Measurements from ENCODE around the gene KCNK10.

Gene KCNK10

DNA sequence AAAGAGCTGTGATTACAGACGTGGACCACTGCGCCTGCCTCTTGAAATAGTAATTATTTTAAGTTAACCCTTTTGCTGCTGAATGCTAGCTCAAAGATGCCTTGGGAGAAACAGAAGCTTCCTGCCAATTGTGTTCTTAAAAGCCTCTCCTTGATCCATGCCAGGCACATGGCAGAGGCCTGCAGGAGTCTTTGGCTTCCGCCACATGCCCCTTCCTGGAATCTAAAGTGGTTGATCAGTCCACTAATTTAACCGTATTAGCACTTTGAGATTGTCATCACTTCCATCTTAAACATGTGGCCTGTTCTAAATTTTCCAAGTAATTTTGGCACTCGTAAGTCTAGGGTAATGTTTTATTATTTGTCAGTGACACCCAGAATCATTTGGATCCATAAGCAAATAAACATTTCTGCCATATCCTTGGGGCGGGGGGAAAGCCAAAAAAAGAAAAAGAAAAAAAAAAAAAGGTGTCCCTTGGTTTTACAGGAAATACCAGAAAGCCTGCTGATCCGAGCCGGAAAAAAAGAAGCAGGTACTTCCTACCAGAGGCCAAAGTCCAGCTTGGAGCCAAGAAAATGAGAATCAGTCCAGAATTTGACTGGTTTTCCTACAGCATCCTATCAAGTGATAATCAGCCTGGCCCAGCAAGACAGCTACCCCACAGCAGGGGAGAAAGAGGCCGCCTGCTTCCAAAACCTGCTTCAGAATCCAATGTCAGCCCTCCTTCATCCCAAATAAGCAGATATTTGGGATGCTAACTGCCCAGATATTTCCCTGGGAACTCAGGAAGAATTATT is 104.8 kb downstream of the KCNK10 start:
- no peak overlapping the region for H3K4me3 ChIP-seq (ENCODE audit: low read length, poor library complexity, severe bottlenecking)
- H3K36me3 ChIP-seq (ENCODE audit: insufficient read depth, low read length), result no peaks in the 10 kb centered on the region
- H3K9me3 ChIP-seq (ENCODE audit: insufficient read depth, low read depth, low read length), result peaks cover 2% of the 10 kb centered on the region; the same call in 1 of the 2 replicates
- H3K79me2 ChIP-seq (ENCODE audit: insufficient read depth, low read length), result no peaks in the 10 kb centered on the region
- H4K20me1 ChIP-seq (ENCODE audit: insufficient read depth, low read length, poor library complexity, severe bottlenecking), result no peaks in the 10 kb centered on the region
- no peak for TF ChIP-seq EZH2phosphoT487 (IDR thresholded peaks at IDR 0.05; ENCODE audit: borderline replicate concordance)
- TF ChIP-seq, protein P1, sequence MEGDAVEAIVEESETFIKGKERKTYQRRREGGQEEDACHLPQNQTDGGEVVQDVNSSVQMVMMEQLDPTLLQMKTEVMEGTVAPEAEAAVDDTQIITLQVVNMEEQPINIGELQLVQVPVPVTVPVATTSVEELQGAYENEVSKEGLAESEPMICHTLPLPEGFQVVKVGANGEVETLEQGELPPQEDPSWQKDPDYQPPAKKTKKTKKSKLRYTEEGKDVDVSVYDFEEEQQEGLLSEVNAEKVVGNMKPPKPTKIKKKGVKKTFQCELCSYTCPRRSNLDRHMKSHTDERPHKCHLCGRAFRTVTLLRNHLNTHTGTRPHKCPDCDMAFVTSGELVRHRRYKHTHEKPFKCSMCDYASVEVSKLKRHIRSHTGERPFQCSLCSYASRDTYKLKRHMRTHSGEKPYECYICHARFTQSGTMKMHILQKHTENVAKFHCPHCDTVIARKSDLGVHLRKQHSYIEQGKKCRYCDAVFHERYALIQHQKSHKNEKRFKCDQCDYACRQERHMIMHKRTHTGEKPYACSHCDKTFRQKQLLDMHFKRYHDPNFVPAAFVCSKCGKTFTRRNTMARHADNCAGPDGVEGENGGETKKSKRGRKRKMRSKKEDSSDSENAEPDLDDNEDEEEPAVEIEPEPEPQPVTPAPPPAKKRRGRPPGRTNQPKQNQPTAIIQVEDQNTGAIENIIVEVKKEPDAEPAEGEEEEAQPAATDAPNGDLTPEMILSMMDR (conservative IDR thresholded peaks at IDR 0.05; ENCODE audit: low read length), result no peak
- no peaks in the 10 kb centered on the region for H3K9me2 ChIP-seq (replicated peaks; ENCODE audit: low read depth, low read length)
- no peaks in the 10 kb centered on the region for H3K4me1 ChIP-seq (ENCODE audit: insufficient read depth, low read length, poor library complexity, severe bottlenecking)
- H3K4me2 ChIP-seq (ENCODE audit: low read depth, low read length, poor library complexity, severe bottlenecking), result no peak overlapping the region
- H3K9ac ChIP-seq (ENCODE audit: low read depth, low read length, poor library complexity, severe bottlenecking), result no peak overlapping the region
- no peaks in the 10 kb centered on the region for H3F3A ChIP-seq (ENCODE audit: low read depth)
- no peak overlapping the region for H2AFZ ChIP-seq (ENCODE audit: low read length)
- no peaks in the 10 kb centered on the region for H3K27me3 ChIP-seq (ENCODE audit: insufficient read depth, low read length, poor library complexity, severe bottlenecking)

DNA sequence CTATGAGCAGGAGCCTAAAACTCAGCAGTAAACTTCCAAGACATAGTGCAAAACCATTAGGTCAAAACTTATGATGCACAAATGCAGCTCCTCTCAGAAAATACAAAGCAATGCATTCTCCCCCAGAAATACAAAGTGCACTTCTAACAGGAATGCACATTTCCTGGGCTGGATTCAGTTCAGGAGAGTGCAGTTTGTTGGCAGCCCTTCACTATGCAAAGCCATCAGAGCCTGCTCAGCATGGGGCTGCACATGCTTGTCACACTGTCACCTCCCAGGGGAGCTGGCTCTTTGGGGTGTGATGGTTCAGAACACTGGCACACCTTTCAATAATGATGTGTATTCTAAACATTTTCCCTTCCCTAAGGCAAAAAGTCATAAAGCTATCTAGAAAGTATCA is 110.4 kb downstream of the KCNK10 start:
- H3K36me3 ChIP-seq (ENCODE audit: insufficient read depth, low read length), result no peaks in the 10 kb centered on the region
- no peak overlapping the region for H3K4me2 ChIP-seq (ENCODE audit: low read depth, low read length, poor library complexity, severe bottlenecking)

DNA sequence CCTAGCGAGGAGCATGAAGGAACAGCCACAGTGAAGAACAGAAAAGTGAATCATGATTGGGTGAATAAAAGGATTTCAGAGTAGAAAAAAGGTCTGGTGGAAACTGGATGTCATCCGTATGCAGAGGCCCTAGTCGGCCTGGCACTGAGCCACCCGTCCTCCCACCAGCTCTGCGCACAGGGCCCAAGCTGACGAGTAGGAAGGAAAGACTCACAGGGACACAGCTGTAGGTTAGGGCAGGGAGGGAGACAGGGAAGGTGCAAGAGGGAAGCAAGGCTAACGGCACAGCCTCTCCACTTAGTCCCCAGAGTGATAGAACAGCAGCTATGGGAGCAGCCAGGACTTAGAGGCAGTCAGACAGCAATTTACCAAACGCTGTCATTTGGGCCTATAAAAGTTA is 112.6 kb downstream of the KCNK10 start:
- Histone ChIP-seq H3K79me2 (ENCODE audit: insufficient read depth, low read length) (no peaks in the 10 kb centered on the region), H3K27me3 (ENCODE audit: insufficient read depth, low read length, poor library complexity, severe bottlenecking) (no peaks in the 10 kb centered on the region), H3K9ac (ENCODE audit: low read depth, low read length, poor library complexity, severe bottlenecking) (no peak overlapping the region), H4K20me1 (ENCODE audit: insufficient read depth, low read length, poor library complexity, severe bottlenecking) (no peaks in the 10 kb centered on the region), H3K36me3 (ENCODE audit: insufficient read depth, low read length) (no peaks in the 10 kb centered on the region), H3K4me1 (ENCODE audit: insufficient read depth, low read length, poor library complexity, severe bottlenecking) (no peaks in the 10 kb centered on the region), H3F3A (ENCODE audit: low read depth) (no peaks in the 10 kb centered on the region), H3K9me2 (replicated peaks; ENCODE audit: low read depth, low read length) (no peaks in the 10 kb centered on the region), H3K9me3 (ENCODE audit: insufficient read depth, low read depth, low read length) (no peaks in the 10 kb centered on the region), H2AFZ (ENCODE audit: low read length) (no peak overlapping the region), H3K4me3 (ENCODE audit: low read length, poor library complexity, severe bottlenecking) (no peak overlapping the region), H3K4me2 (ENCODE audit: low read depth, low read length, poor library complexity, severe bottlenecking) (no peak overlapping the region)
- no peak for TF ChIP-seq EZH2phosphoT487 (IDR thresholded peaks at IDR 0.05; ENCODE audit: borderline replicate concordance)
- TF ChIP-seq, protein P1 (conservative IDR thresholded peaks at IDR 0.05; ENCODE audit: low read length), result no peak

More for the DNA sequence above, 110.4 kb downstream of the KCNK10 start:
- Histone ChIP-seq H2AFZ (ENCODE audit: low read length) (no peak overlapping the region), H3K9me2 (replicated peaks; ENCODE audit: low read depth, low read length) (no peaks in the 10 kb centered on the region), H4K20me1 (ENCODE audit: insufficient read depth, low read length, poor library complexity, severe bottlenecking) (no peaks in the 10 kb centered on the region), H3K9ac (ENCODE audit: low read depth, low read length, poor library complexity, severe bottlenecking) (no peak overlapping the region), H3F3A (ENCODE audit: low read depth) (no peaks in the 10 kb centered on the region), H3K27me3 (ENCODE audit: insufficient read depth, low read length, poor library complexity, severe bottlenecking) (no peaks in the 10 kb centered on the region), H3K4me3 (ENCODE audit: low read length, poor library complexity, severe bottlenecking) (no peak overlapping the region), H3K9me3 (ENCODE audit: insufficient read depth, low read depth, low read length) (no peaks in the 10 kb centered on the region), H3K79me2 (ENCODE audit: insufficient read depth, low read length) (no peaks in the 10 kb centered on the region), H3K4me1 (ENCODE audit: insufficient read depth, low read length, poor library complexity, severe bottlenecking) (no peaks in the 10 kb centered on the region)
- TF ChIP-seq, protein P1 (conservative IDR thresholded peaks at IDR 0.05; ENCODE audit: low read length), result no peak
- TF ChIP-seq EZH2phosphoT487 (IDR thresholded peaks at IDR 0.05; ENCODE audit: borderline replicate concordance), result no peak
